ENCODE measurements around the gene FKBP5.
"Not testable (repeated sequence)": the region's sequence is repeated elsewhere in the genome, so short reads cannot be mapped to it uniquely, and the experiment has no call there.

Gene FKBP5

DNA sequence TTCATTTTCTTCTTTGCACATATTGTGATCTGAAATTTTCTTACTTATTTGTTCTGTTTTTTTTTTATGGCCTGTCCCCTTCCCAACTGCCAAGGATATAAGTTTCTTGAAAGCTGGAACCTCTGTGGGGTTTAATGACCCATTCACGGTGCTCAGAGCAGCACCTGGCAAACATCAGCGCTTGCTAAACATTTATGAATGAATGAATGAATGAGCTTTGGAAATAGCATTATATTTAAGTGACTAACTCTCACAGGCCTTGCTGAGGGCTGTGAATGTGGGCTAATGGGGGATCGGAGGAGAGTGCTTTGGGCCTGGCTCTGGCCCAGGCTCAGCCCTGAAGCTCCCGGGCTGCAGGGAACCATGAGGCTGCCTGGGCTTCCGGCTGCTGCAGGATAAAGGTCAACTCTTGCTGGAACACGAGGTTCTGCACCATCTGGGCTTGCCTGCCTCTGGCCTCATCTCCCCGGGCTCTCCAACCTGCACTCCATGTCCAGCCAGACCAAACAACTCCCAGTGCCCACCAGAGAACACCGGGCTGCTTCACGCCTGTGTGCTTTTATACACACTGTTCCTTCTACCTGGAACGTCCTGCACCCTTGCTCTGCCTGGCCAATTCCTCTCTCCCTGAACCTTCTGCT lies 33.5 kb upstream of the FKBP5 start:
- no peak for DNase-seq

DNA sequence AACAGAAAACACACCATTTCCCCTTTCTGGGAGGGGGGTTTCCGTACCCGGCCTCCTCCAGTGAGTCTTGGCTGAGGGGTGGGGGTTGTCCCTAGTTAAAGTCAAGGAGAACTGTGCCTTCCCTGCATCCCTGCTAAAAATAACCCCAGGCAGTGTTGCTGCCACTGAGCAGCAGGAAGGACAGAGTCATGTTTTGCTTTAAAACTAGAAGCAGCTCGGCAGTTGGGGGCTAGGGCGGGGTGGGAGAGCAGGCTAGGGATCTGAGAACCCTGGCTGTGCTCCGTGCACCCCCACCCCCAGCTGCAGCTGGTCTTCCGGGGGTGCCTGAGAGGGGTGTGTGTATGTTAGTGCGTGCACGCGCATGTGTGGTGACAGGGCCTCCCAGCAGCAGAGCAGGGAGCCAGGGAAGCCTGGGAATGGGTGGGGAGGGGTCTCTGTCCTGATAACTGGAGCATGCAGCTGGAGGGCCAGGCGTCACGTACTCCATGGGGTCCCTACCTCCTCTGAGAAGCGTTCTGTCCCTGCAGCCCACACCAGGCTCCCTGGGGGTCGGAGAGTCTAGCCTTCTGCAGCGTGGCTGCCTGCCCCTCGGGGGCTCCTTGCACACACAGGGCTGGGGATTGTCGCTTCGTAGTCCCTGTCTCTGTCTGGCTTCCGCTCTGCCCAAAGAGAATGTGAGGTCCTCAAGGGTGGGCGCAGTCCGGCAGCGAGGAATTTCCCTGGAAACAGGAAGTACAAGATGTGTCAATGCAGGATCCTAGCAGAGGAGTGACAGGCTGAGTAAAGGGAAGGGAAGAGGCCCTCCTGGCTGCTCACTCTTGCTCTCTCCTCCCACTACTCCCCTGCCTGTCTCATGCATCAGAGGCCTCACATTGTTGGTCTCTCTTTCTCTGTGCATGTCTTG lies 31.4 kb upstream of the FKBP5 start:
- DNase-seq, result no peak

DNA sequence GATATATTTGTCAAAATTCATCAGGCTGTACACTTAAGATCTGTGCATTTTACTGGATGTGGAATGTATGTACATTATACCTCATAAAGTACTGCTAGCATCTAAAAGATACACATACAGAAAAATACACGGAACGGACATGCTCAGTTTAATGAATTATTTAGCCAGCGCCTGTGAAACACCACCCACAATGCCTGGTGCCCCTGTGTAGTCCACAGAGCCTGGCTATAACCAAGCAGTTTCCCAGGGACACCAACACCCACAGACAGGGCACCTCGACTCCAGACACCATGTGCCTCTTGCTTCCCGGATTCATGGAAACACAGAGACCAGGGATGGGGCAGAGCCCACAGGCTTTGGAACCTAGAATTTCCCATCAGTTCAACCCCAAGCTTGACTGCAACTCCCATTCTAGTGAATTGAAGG lies 30.7 kb upstream of the FKBP5 start:
- DNase-seq, result no peak

DNA sequence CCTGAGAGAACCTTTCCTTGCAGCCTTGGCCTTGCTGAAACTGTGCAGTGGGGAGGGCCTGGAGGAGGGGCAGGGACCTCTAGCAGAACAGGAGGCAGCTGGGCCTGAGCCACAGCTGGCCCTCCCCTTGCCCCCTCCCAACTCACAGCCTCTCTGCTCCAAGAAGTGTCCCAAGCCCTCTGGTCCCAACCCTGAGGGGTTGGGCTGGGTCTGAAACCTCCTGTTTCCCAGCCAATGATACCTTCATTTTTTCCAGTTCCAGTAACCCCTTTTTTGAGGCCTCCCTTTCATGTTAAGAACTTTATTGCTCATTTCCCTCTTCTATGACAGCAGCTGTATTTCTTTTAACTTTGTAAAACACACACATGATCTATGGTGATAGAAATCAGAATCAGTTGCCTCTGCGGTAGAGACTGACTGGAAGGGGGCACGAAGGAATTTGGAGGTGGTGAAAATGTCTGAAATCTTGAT lies 30.2 kb upstream of the FKBP5 start:
- no peak for DNase-seq

DNA sequence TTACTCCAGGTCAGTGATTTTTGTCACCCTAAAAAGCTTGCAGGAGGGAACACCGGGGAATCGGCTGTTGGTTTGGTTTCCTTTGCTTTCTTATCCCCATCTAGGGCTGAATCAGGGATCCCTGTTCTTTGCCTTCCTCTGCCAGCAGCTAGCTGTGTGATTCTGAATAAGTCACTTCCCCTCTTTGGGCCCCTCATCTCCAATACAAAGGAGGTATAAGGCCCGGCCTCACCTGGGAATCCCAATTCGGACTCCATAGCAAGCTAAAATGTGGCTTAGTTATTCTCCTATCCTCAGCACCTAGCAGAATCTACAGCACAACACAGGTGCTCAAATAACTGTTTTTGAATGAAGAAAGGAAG lies 29.6 kb upstream of the FKBP5 start:
- DNase-seq, result no peak

DNA sequence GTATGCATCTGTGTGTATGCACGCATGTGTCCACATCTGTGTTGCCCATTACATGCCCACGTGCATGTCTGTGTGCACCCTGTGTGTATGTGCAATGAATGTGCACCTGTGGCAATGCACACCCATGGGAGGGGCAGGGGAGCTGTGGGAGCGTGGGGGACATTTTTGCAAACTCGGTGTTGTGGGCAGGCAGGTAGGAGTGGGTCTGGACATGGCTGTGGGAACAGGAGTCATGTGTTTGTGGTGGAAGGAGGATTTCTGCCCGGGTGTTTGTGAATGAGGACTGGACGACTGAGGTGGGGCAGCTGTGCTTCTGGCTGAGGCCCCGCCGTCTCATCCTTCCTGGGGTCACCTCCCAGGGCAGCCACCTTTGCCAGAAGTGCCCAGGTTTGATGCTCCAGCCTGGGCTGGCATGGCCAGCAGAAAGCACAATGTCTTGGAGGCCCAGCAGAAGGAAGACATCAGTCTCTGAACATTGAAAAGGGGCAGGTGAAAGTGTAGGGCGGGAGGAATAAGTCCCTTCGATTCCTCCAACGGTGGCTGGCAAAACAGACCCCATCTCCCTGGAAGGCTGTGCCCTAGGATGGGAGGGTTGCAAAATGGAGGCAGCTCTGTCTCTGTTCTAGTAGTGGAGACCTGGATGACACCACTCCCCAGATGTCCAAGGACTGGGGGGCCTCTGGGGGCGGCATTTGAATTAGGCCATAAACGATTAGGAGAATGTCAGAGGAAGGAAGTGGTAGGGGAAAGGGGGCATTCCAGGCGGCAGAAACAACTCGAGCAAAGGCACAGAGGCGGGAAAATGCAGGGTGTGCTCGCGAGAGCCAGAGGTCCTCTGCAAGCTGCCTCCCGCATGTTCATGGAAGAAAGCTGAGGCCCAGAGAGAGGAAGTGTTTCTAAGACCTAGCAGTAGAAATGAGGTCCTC lies 29.0 kb upstream of the FKBP5 start:
- no peak for DNase-seq

DNA sequence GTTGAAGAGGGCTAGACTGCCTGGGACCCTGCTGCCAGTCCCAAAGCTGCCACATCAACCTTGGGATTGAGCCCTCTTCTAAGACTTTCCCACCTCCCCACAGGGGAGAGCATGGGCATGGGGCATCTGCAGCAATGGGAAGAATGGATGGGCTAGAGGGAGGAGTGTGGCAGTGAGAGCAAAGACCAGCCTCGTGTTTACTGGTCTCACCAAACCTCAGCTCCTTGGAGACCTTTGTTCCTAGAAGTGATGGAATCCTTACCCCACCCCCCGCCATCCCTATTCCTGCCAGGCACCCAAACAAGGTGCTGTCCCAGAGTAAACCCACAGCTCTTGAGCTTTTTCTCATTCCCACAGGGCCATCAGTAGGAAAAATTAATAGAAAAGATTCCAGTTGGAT lies 28.1 kb upstream of the FKBP5 start:
- DNase-seq, result no peak

DNA sequence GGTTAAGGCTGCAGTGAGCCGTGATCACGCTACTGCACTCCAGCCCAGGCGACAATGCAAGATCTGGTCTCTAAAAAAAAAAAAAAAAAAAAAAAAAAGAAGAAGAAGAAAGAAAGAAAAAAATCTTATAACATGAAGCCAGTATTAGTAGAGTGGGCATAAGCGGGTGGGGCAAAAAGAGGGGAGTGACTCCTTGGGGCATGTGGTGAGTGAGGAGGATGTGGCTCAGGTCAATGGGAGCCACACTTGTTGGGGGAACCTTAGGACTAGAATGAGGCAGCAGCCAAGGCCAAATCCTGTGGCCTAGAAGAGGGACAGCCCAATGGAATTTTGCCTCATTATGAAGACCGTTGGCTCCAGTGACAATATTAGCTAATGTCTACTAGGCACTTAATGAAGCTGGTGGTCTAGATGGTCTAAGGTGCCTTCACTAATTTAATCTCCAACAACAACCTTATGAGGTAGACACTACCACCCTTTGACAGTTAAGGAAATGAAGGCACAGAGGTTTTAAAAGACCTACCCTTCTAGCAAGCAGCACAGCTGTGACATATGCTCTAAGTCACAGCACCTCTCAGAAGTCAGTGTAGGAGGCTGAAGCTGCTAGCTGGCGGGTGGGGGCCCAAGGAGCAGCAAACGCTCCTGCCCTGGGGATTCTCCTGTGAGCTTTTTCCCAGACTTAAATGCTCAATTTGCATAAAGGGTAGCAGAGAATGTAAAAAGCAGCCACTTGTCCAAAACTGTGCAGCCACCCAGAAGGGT lies 24.5 kb upstream of the FKBP5 start:
- no peak for DNase-seq

DNA sequence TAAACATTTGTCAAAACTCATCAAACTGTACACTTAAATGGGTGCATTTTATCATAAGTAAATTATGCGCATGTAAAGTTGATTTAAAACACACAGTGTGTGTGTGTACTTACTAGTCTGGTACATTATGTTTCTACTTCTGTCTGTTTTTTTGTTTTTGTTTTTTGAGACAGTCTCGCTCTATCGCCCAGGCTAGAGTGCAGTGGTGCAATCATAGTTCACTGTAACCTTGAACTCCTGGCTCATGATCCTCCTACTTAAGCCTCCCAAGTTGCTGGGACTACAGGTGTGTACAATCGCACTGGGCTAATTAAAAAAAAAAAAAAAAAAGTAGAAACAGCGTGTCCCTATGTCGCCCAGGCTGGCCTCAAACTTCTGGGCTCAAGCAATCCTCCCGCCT lies 23.0 kb upstream of the FKBP5 start:
- no peak for DNase-seq

DNA sequence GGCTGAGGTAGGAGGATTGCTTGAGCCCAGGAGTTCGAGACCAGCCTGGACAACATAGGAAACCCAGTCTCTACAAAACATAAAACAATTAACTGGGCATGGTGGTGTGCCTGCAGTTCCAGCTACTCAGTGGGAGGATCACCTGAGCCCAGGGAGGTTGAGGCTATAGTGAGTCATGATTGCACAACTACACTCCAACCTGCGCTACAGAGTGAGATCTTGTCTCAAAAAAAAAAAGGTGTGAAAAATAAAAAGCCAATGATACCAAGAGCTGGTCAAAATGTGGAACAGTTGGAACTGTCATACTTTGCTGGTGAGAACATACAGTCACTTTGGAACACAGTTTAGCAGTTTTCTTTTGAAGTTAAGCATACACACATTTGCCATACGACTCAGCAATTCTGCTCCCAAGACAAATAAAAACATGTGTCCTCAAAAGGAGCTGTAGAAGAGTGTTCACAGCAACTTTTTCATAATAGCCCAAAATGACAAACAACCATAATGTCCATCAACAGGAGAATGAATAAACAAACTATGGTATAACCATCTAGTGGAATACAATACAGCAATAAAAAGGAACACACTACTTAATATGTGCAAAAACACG lies 21.6 kb upstream of the FKBP5 start:
- no peak for DNase-seq

DNA sequence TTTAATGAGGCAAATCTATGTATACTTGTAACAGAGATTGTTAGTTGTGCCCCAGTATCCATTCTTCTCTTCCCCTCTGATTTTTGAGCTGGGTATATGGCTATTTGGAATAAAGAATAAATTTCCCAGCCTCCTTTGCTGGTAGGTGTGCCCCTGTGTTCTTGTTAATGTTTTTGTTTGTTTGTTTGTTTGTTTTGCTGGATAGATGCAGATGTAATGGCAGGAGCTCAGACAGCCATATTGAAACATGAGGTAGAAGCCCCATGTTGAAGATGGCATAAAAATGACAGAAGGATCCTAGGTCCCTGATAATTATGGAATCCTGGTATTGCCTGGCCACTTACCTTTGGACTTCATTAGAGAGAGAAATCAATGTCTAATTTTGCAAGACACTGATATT lies 19.9 kb upstream of the FKBP5 start:
- no peak for DNase-seq

DNA sequence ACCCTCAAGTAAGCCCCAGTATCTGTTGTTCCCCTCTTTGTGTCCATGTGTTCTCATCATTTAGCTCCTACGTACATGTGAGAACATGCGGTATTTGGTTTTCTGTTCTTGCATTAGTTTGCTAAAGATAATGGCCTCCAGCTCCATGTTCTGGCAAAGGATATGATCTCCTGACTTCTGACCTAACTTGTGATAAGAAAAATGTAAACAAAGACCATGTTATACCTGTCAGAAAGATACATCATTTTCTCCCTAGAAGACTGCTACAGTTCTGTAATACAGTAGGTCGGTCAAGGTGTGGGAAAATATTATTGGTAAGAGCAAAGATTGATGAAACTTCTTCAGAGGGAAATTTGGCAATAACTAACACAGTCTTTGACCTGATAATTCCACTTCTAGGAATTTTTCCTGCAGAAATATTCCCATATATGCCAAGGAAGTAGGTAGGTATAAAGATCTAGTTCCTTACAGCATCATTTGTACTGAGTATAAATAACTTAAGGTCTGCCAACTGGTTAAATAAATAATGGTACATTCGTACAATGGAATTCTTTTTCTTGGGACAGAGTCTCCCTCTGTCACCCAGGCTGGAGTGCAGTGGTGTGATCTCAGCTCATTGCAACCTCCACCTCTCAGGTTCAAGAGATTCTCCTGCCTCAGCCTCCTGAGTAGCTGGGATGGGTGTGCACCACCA lies 19.1 kb upstream of the FKBP5 start:
- no peak for DNase-seq

DNA sequence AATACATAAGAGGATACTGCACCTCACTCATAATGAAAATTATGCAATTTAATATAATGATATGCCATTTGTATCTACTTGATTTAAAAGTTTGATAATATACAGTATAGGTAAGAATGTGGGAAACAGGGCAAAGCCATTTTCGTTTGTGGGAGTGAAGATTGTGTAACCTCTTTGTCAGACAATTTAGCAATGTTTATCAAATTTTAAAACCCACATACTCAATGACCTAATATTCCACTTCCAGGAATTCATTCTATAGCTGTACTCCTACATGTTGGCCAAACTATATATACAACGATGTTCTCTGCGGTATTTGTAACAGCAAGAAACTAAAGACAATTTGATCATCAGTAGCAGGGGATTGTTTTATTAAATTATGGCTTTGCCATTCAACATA lies 17.8 kb upstream of the FKBP5 start:
- DNase-seq, result no peak

DNA sequence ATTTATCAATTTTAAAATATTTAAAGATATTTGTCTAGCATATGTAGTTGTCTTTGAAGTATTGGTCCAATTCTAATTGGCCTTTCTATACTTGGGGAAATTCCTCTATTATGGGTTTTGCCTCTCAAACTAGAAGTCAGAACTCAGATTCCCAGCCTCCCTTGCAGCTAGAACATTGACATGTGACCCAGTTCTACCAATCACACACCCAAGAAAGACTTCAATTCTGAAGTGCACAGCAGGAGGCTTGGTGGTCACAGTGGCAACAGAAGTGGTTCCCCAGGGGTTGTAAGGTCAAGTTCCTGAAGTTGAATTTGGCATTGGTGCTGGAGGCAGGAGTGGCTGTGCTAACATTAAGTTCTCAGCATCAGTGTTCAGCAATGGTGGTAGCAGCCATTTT lies 14.8 kb upstream of the FKBP5 start:
- DNase-seq, result no peak

DNA sequence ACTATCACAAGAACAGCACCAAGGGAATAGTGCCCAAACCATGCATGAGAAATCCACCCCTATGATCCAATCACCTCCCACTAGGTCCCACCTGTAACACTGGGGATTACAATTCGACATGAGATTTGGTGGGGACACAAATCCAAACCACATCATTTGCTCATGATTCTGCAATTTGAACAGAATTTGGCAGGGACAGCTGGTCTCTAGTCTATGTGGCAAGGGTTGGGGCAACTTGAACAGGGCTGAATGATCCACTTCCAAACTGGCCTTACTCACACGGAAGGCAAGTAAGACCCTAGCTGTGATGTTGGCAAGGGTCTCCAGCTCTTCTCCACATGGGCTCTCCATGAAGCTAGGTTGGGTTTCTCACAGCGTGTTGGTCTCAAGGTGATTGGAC lies 10.1 kb upstream of the FKBP5 start:
- DNase-seq, result no peak

DNA sequence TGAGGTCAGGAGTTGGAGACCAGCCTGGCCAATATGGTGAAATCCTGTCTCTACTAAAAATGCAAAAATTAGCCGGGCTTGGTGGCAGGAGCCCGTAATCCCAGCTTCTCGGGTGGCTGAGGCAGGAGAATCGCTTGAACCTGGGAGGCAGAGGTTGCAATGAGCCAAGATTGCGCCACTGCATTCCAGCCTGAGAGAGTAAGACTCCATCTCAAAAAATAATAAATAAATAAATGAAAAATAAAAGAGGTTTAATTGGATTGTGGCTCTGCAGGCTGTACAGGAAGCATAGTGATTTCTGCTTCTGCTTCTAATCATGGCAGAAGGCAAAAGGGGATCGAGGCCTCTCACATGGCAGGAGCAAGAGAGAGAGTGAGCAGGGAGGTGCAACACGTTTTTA lies 9.7 kb upstream of the FKBP5 start:
- DNase-seq, result not testable (repeated sequence)

DNA sequence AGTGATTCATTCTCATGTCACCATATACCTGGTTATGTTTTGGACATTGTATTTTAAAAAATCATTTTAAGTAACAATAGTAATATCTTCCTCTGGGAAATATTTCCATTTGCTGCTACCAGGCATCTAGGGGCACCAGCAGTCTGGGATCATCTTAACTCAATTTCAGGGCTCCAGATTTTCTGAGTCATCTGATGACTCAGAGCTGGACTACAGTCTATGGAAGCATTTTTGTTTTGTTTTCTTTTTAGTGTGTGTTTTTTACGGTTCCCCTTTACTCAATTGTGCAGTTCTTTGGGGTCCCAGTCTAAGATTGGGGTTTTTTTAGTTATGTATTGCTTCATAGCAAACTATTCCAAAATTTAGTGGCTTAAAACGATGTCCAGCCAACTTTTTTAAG lies 5.7 kb upstream of the FKBP5 start:
- no peak for DNase-seq

DNA sequence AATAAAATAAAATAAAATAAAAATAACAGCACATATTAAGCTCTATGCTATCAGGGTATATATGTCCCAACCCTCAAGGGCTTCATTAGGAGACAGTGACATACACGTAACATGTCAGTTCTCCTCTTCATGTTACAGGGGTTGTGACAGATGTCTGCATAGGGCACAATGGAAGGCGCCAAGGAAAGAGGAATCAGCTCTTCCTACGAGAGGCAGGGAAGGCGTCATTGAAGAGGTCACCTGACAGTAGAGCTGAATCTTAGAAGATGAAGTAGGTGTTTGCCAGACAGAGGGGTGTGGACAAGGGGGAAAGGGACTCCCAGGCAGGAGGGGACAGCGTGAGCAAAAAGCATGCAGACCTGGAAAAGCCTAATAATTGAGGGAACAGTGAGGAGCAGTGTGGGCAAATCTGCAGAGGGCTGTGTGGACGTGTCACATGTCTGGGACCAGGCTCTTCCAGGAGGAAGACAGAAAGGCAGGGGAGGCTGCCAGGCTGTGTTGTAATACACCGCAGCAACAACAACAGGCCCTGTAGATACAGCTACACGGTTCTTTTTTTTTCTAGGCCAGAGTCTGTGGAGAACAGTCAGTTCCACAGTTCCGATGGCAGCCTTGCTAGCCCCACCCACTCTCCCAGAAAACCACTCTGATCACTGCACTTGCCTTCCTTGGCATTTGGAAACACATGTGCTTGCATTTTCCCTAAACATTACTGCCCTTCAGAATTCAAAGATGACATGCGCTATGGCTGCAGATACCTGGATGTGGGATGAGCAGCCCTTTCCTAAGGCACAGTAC lies 2.5 kb upstream of the FKBP5 start:
- no peak for DNase-seq

DNA sequence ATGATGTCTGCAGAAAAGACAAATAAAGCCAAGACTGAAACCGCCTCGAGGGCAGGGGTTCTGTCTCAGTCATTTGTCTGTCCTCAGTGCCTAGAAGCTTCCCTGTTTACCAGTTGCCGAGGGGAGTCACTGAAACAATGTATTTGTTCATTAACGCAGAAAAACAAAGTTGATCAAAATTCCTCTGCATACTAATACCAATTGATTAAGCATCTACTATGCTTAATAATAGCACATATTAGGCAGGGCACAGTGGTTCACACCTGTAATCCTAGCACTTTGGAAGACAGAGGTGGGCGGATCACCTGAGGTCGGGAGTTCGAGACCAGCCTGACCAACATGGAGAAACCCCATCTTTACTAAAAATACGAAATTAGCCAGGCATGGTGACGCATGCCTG lies 1.8 kb upstream of the FKBP5 start:
- DNase-seq, result no peak

DNA sequence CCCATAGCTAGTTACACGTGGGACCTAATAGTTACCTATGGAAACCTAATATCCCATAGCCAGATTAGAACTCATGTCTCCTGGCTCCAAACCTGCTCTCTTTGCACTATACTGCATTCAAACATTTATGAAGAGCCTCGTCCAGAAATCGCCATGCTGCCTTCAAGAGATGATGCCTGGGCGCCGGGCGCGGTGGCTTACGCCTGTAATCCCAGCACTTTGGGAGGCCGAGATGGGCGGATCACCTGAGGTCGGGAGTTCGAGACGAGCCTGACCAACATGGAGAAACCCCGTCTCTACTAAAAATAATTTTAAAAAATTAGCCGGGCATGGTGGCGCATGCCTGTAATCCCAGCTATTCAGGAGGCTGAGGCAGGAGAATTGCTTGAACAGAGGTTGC lies 1.3 kb upstream of the FKBP5 start:
- not testable (repeated sequence) for DNase-seq
